ENCODE measurements around the gene CAV1. TPM values are rescaled to one million over a fixed set of nuclear protein-coding genes. Genes with fewer than 3 reads are reported as not detected.

The CAV1 gene
- total RNA-seq, 1 donor from 2014 or later, result 66.7 TPM

DNA sequence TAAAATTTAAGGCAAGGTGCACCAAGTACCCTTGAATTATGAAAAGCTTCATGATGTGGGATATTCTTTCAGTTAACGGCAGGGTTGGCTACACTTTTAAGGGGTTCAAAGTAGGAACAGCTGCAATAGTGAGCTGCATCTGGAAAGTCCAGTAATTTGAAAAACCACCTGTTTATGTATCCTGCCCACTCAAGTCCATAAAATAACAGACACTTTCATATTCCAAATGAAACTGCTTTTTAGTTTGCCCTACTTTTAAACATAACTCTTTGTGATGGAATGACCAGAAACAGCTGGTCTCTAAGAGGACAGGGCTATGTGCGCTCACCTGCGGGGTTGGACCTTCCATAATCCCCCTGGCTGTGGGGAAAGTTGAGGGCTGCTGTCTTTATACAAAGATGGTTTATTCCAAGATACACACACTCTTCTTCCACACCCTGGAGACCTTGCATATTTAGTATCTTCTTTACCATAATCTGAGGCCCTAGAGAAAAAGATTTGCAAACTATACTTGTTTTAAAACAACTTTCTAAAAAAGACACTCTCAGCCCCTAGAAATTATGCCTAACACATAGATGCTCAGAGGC, 7.4 kb downstream of the CAV1 start:
- TF ChIP-seq CTCF (conservative IDR thresholded peaks at IDR 0.05; ENCODE audit: low read depth, low read length), result no peak
- DNase-seq (ENCODE audit: low read depth), result no peak
- no peak overlapping the region for H3K4me3 ChIP-seq (ENCODE audit: low read depth, low read length)

DNA sequence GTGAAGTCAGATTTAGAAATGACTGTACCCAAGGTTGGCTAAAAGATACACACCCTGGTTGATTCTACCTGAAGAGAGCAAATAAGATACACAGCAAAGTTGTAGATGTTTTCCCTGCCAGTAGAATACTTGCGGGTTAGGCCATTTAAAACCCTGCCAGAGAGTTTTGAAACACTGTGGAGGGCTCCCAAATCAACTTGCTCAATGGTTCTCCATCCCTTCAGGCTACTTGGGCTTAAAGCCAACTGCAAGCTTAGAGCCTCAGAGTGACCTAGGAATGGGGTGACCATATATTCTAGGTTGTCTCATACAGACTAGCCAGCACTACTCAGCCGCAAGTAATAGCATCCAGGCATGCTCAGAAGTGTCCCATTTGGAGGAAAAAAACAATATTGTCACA, 10.0 kb downstream of the CAV1 start:
- no peak for DNase-seq (ENCODE audit: low read depth)
- H3K4me3 ChIP-seq (ENCODE audit: low read depth, low read length), result no peak overlapping the region
- no peak for TF ChIP-seq CTCF (conservative IDR thresholded peaks at IDR 0.05; ENCODE audit: low read depth, low read length)

- no peak overlapping the region for H3K4me3 ChIP-seq (ENCODE audit: low read depth, low read length)
- DNase-seq (ENCODE audit: low read depth), result no peak
- TF ChIP-seq CTCF (conservative IDR thresholded peaks at IDR 0.05; ENCODE audit: low read depth, low read length), result no peak
Observed at GRCh38 chr7:116535416-116535815, 10.6 kb downstream of the CAV1 start.

- no peak overlapping the region for H3K4me3 ChIP-seq (ENCODE audit: low read depth, low read length)
- no peak for TF ChIP-seq CTCF (conservative IDR thresholded peaks at IDR 0.05; ENCODE audit: low read depth, low read length)
- DNase-seq (ENCODE audit: low read depth), result no peak
Observed at GRCh38 chr7:116538138-116538537, 13.3 kb downstream of the CAV1 start.

- TF ChIP-seq CTCF (conservative IDR thresholded peaks at IDR 0.05; ENCODE audit: low read depth, low read length), result no peak
- H3K4me3 ChIP-seq (ENCODE audit: low read depth, low read length), result no peak overlapping the region
- no peak for DNase-seq (ENCODE audit: low read depth)
Observed at GRCh38 chr7:116539879-116540278, 15.0 kb downstream of the CAV1 start.

DNA sequence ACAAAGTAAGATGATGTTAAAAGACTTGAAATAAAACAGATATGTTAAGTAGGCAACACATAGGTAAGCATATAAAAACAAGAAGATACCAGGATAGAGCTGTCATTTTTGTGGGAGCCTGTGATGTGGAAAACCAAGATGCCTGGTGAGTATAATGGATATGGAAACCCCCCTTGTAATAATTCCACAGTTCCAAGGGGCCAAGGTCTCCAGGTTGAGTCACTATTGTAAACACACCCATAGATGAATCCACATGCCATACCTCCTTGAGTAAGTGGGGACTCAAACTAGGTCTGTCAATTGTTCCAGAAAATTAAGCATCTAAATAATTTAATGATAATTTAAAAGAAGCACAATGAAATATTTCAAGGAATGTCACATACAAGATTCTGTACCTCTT, 15.9 kb downstream of the CAV1 start:
- no peak for DNase-seq (ENCODE audit: low read depth)
- TF ChIP-seq CTCF (conservative IDR thresholded peaks at IDR 0.05; ENCODE audit: low read depth, low read length), result no peak
- no peak overlapping the region for H3K4me3 ChIP-seq (ENCODE audit: low read depth, low read length)

GRCh38 chr7:116541951-116542350, 17.1 kb downstream of the CAV1 start:
- no peak for TF ChIP-seq CTCF (conservative IDR thresholded peaks at IDR 0.05; ENCODE audit: low read depth, low read length)

More at GRCh38 chr7:116541951-116542350, 17.1 kb downstream of the CAV1 start:
- DNase-seq (ENCODE audit: low read depth), result no peak
- no peak overlapping the region for H3K4me3 ChIP-seq (ENCODE audit: low read depth, low read length)

Measured in epithelial cell of proximal tubule (primary cell).